GM23248 (cell line): ENCODE measurements around the gene ADIPOR2. TPM values are rescaled to one million over a fixed set of nuclear protein-coding genes. Genes with fewer than 3 reads are reported as not detected.

Experiments used
- DNase-seq: peaks from one replicate; pipeline ENCODE4 v3.0.0-alpha.2; 2015
- H2AFZ ChIP-seq: fragments of 200-600 bp; sonication (generic); 2 replicates; pipeline ENCODE4 v1.6.1; 2016; ENCODE audit warnings: antibody characterized with exemption
- H3F3A ChIP-seq: fragments of 200-600 bp; sonication (generic); 2 replicates; pipeline ENCODE4 v1.6.1; 2016; ENCODE audit warnings: mild to moderate bottlenecking, antibody characterized with exemption, mixed run types; ENCODE audit not compliant: insufficient read depth
- H3K27ac ChIP-seq: fragments of 200-600 bp; sonication (generic); 2 replicates; pipeline ENCODE4 v1.5.1; 2016; ENCODE audit warnings: mild to moderate bottlenecking
- H3K27me3 ChIP-seq: fragments of 200-600 bp; sonication (generic); replicated peaks from 2 replicates; pipeline ENCODE4 v1.6.1; 2016; ENCODE audit warnings: mild to moderate bottlenecking; ENCODE audit not compliant: insufficient read depth
- H3K36me3 ChIP-seq: fragments of 200-600 bp; sonication (generic); 2 replicates; pipeline ENCODE4 v1.6.1; 2016; ENCODE audit warnings: low read depth, mild to moderate bottlenecking
- H3K4me1 ChIP-seq: fragments of 200-600 bp; sonication (generic); 2 replicates; pipeline ENCODE4 v1.6.1; 2016; ENCODE audit warnings: mild to moderate bottlenecking; ENCODE audit not compliant: insufficient read depth
- H3K4me2 ChIP-seq: fragments of 200-600 bp; sonication (generic); one replicate; pipeline ENCODE4 v1.6.1; 2016; ENCODE audit warnings: mild to moderate bottlenecking; ENCODE audit not compliant: unreplicated experiment
- H3K4me3 ChIP-seq: fragments of 200-600 bp; sonication (generic); 2 replicates; pipeline ENCODE4 v1.5.1; 2016; ENCODE audit warnings: mild to moderate bottlenecking
- H3K79me2 ChIP-seq: fragments of 200-600 bp; sonication (generic); 2 replicates; pipeline ENCODE4 v1.6.1; 2016; ENCODE audit warnings: mild to moderate bottlenecking; ENCODE audit not compliant: insufficient read depth
- H3K9ac ChIP-seq: fragments of 200-600 bp; sonication (generic); 2 replicates; pipeline ENCODE4 v1.6.1; 2016; ENCODE audit warnings: mild to moderate bottlenecking
- H3K9me2 ChIP-seq: fragments of 200-600 bp; sonication (generic); 2 replicates; pipeline ENCODE4 v1.6.1; 2016; ENCODE audit warnings: mixed run types, mild to moderate bottlenecking, moderate library complexity; ENCODE audit not compliant: insufficient read depth
- H3K9me3 ChIP-seq: fragments of 200-600 bp; sonication (generic); one replicate; pipeline ENCODE4 v1.6.1; 2017; ENCODE audit warnings: low read depth
- H4K20me1 ChIP-seq: fragments of 200-600 bp; sonication (generic); 2 replicates; pipeline ENCODE4 v1.6.0; 2016; ENCODE audit not compliant: insufficient read depth
- EZH2 ChIP-seq: fragments of 200-600 bp; sonication (generic); IDR thresholded peaks from 2 replicates; pipeline ENCODE4 v1.6.1; 2018; ENCODE audit warnings: antibody characterized with exemption, mild to moderate bottlenecking; ENCODE audit not compliant: insufficient read depth, poor library complexity, severe bottlenecking
- EZH2phosphoT487 ChIP-seq: fragments of 200-600 bp; sonication (generic); IDR thresholded peaks from 2 replicates; pipeline ENCODE4 v1.6.1; 2018; ENCODE audit warnings: antibody characterized with exemption, moderate library complexity, mild to moderate bottlenecking, low read depth; ENCODE audit not compliant: insufficient read depth
- WGBS, 2 experiments: methylation state at CpG; one replicate each; pipeline ENCODE4 v1.1.6; 2015 to 2017; ENCODE audit warnings: low lambda C conversion rate in 2 of 2, low coverage in 1 of 2; ENCODE audit errors: missing lambda C conversion rate in 2 of 2; 5-methylcytosine and 5-hydroxymethylcytosine counted together
- in situ Hi-C: fragments of 300-500 bp; cut with MboI; formaldehyde crosslinking; loops from 2 replicates; pipeline ENCODE4 v1.15.0; 2020
- polyA plus RNA-seq: library from polyadenylated mRNA; unstranded; fragments of >200 nt; fragmentation: Nextera tagmentation; extraction: Ambion mirVana; gene quantifications from 2 replicates; pipeline ENCODE4 v1.2.1, GENCODE V29; 2016
- total RNA-seq: library from RNA; depleted of rRNA; stranded (reverse); fragments of >200 nt; shearing (Covaris generic); gene quantifications from 2 replicates; pipeline ENCODE4 v1.2.3, GENCODE V29; 2014

The ADIPOR2 gene
- total and polyA plus RNA-seq, 2 experiments from 2014 or later = 4.2 to 18.8 TPM

DNA sequence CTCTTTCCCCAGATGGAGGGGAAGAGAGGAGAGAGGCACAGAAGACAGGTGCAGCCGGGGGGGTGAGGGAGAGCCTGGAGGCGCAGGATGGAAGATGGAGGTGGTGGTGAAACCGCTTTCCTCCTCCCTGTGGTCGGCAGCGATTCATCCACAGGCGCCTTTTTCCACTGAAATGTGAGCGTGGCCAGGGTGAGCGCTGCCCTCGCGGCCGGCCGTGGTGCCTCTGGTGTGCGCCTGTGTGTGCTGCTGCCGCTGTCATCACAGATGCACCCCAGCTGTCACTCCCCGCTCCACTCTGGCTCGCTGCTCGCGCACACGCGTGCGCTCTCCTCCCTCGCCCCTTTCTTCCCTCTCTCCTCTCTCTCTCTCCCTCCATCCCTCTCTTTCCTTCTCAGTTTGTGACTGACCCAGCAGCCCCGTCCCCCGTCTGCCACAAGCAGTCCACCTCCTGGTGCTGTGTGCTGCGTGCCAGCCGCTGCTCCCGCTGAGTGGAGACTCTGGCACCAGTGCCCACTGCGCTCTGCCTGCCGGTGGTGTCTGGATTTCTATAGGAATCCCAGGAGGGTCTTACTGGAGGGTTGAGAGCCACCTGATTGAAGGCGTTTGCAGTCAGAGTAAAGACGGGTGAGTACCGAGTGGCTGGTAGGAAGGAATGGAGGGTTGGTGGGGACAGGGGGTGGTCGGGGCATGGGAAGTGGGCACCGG lies 129.5 kb downstream of the ADIPOR2 start, which contains the start of gene LRTM2:
TSS of gene LRTM2 (plus strand) at position 375 of the 705 bp plus-strand sequence. CDS start 7,584 bp downstream, outside the sequence.
- no peak for TF ChIP-seq EZH2
- TF ChIP-seq EZH2phosphoT487 = 0 out of 2 replicates have a peak, but pooled peaks have one; percentile 13
- H3K27me3 ChIP-seq = peaks cover 67% of the 10 kb centered on the region
- in situ Hi-C loops = loop anchor here (25.0 kb wide), 1 partner anchor 767 kb away; no protein-coding TSS in a partner anchor
- no peak within 1 kb of the TSS for H3K9ac ChIP-seq
- no peaks in the 10 kb centered on the region for H3K36me3 ChIP-seq
- no peak within 1 kb of the TSS for H2AFZ ChIP-seq
- 13 to 14% methylated on average over 22 to 34 of the region's 34 CpGs for WGBS, 2 experiments
- H3K79me2 ChIP-seq = no peaks in the 10 kb centered on the region
- no peak within 1 kb of the TSS for H3K4me2 ChIP-seq
- H3K9me3 ChIP-seq = no peaks in the 10 kb centered on the region
- no peak for DNase-seq
- H4K20me1 ChIP-seq = no peaks in the 10 kb centered on the region
- no peaks in the 10 kb centered on the region for H3K9me2 ChIP-seq
- no peaks in the 10 kb centered on the region for H3F3A ChIP-seq
- no peak within 1 kb of the TSS for H3K27ac ChIP-seq
- H3K4me1 ChIP-seq = no peaks in the 10 kb centered on the region
- H3K4me3 ChIP-seq = no peak within 1 kb of the TSS

DNA sequence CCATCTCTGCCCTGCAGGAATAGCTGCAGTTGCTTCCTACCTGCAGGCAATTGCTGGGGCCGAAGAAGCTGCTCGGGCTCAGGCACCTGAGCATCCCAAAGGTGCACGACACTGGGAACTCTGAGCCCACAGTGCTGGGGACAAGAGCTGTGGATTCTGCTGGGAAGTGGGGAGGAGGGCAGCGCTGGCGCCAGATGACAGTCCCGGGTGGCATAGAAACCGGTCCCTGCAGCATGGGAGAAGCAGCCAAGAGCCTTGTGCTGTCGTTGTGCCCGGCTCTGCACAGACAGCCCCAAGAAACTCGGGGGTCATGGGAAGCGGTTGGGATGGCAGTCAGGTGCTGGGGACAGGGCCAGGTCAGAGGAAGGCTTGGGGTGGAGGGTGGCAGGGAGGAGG lies 130.0 kb downstream of the ADIPOR2 start:
- in situ Hi-C loops = loop anchor here (25.0 kb wide), 1 partner anchor 766 kb away; no protein-coding TSS in a partner anchor

DNA sequence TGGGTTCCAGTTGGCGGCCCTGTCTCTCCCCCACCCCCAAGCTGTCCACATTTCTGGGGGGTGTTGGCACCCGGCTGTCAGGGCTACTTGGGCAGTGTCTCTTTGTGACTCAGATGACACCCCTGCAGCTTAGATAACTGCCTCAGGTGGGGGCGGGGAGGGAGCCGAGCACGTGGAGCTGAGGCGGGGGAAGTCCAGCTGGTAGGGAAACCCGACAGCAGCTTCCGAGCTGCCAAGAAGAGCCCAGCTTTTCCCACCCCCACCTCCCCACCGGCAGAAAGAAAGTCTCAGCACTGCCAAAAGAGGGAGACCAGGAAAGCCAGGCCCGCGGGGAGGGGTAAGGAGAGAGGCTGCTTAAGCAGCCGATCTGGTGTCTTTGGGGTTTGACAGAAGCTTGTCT lies 130.9 kb downstream of the ADIPOR2 start:
- Histone ChIP-seq H3K9ac (no peak overlapping the region), H3K4me2 (no peak overlapping the region), H3K27me3 (peaks cover 61% of the 10 kb centered on the region), H3K9me3 (no peaks in the 10 kb centered on the region), H2AFZ (no peak overlapping the region), H4K20me1 (no peaks in the 10 kb centered on the region), H3K27ac (no peak overlapping the region), H3F3A (no peaks in the 10 kb centered on the region), H3K36me3 (no peaks in the 10 kb centered on the region), H3K4me3 (no peak overlapping the region), H3K9me2 (no peaks in the 10 kb centered on the region), H3K4me1 (no peaks in the 10 kb centered on the region), H3K79me2 (no peaks in the 10 kb centered on the region)
- no peak for TF ChIP-seq EZH2phosphoT487
- no peak for TF ChIP-seq EZH2
- DNase-seq = no peak
- in situ Hi-C loops = loop anchor here (25.0 kb wide), 1 partner anchor 765 kb away; no protein-coding TSS in a partner anchor
- WGBS, 2 experiments = 4 to 12% methylated on average over 6 to 12 of the region's 12 CpGs

More for the DNA sequence above, 130.0 kb downstream of the ADIPOR2 start:
- Histone ChIP-seq H2AFZ (no peak overlapping the region), H3K4me2 (no peak overlapping the region), H3K9ac (no peak overlapping the region), H3F3A (no peaks in the 10 kb centered on the region), H3K4me3 (no peak overlapping the region), H3K36me3 (no peaks in the 10 kb centered on the region), H3K27ac (no peak overlapping the region), H3K27me3 (peaks cover 67% of the 10 kb centered on the region), H3K79me2 (no peaks in the 10 kb centered on the region), H3K9me3 (no peaks in the 10 kb centered on the region), H3K4me1 (no peaks in the 10 kb centered on the region), H3K9me2 (no peaks in the 10 kb centered on the region), H4K20me1 (no peaks in the 10 kb centered on the region)
- WGBS, 2 experiments = 65 to 68% methylated on average over 11 of the region's 11 CpGs
- no peak for TF ChIP-seq EZH2
- TF ChIP-seq EZH2phosphoT487 = no peak
- DNase-seq = no peak

DNA sequence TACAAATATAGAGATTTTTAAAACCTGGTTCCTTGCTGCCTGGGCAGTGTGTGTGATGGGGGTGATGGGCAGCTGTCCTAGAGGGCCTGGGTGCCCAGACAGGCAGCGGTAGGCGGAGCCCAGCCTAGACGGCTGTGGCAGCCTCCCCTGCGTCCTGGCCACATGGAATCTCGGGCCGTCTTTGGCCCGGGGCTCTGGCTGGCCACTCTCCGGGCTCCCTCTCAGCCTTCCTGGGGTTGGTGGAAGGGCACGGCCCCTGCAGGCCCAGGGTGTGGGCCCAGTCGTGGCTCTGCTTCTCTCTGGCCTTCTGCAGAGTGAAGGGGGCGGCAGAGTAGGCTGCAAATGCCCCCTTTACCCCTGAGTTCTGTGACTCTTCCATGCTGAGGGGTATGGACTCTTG lies 131.8 kb downstream of the ADIPOR2 start:
- H2AFZ ChIP-seq = no peak overlapping the region
- H3F3A ChIP-seq = no peaks in the 10 kb centered on the region
- H3K36me3 ChIP-seq = no peaks in the 10 kb centered on the region
- no peaks in the 10 kb centered on the region for H3K9me2 ChIP-seq
- H3K4me2 ChIP-seq = no peak overlapping the region
- no peak overlapping the region for H3K4me3 ChIP-seq
- no peaks in the 10 kb centered on the region for H3K9me3 ChIP-seq
- H3K79me2 ChIP-seq = no peaks in the 10 kb centered on the region
- no peaks in the 10 kb centered on the region for H4K20me1 ChIP-seq
- H3K27me3 ChIP-seq = peaks cover 61% of the 10 kb centered on the region
- WGBS, 2 experiments = 43 to 55% methylated on average over 5 to 11 of the region's 11 CpGs
- TF ChIP-seq EZH2 (no peak), EZH2phosphoT487 (no peak)
- no peak for DNase-seq
- H3K9ac ChIP-seq = no peak overlapping the region
- H3K4me1 ChIP-seq = no peaks in the 10 kb centered on the region
- H3K27ac ChIP-seq = no peak overlapping the region
- in situ Hi-C loops = loop anchor here (25.0 kb wide), 1 partner anchor 765 kb away; no protein-coding TSS in a partner anchor
